Ishikawa (cell line): ENCODE results near the gene CCL5.

Source experiments
- CEBPB ChIP-seq: IDR thresholded peaks from 2 replicates; pipeline ENCODE4 v1.6.1; 2012
- CREB1 ChIP-seq: IDR thresholded peaks from 2 replicates; pipeline ENCODE4 v1.6.1; 2012; ENCODE audit warnings: low read depth
- EGR1 ChIP-seq: IDR thresholded peaks from 2 replicates; pipeline ENCODE4 v1.6.1; 2012
- EP300 ChIP-seq: IDR thresholded peaks from 2 replicates; pipeline ENCODE4 v1.6.1; 2012; ENCODE audit warnings: borderline replicate concordance
- RAD21 ChIP-seq: IDR thresholded peaks from 2 replicates; pipeline ENCODE4 v1.6.1; 2012; ENCODE audit warnings: low read depth
- REST ChIP-seq: IDR thresholded peaks from 2 replicates; pipeline ENCODE4 v1.6.1; 2012; ENCODE audit warnings: low read depth, mild to moderate bottlenecking
- TCF12 ChIP-seq: IDR thresholded peaks from 2 replicates; pipeline ENCODE4 v1.6.1; 2012; ENCODE audit warnings: low read depth
- TEAD4 ChIP-seq: IDR thresholded peaks from 2 replicates; pipeline ENCODE4 v1.6.1; 2012
- YY1 ChIP-seq: IDR thresholded peaks from 2 replicates; pipeline ENCODE4 v1.6.1; 2012; ENCODE audit warnings: low read depth

- TF ChIP-seq EGR1 (no peak), YY1 (no peak), CREB1 (no peak), REST (no peak), EP300 (no peak), CEBPB (no peak), RAD21 (no peak), TCF12 (no peak), TEAD4 (no peak)
Measured at GRCh38 chr17:35847006-35847405, 33.2 kb downstream of the CCL5 start.
